SH-SY5Y (cell line): ENCODE measurements around the gene NPLOC4.

Experiments used
- GATA2 ChIP-seq: IDR thresholded peaks from 2 replicates; pipeline ENCODE4 v1.6.1; 2011; ENCODE audit warnings: mild to moderate bottlenecking, low read depth, low read length
- GATA3 ChIP-seq: IDR thresholded peaks from 2 replicates; pipeline ENCODE4 v1.6.1; 2011; ENCODE audit warnings: low read depth, mild to moderate bottlenecking, low read length, moderate library complexity

NPLOC4 gene

GRCh38 chr17:81636505-81637288, at the start of gene NPLOC4, which contains the start of gene TSPAN10:
Gene NPLOC4, minus strand, starts transcription at chr17:81637112. Its CDS starts 182 bp downstream, at chr17:81636930.
Gene TSPAN10, plus strand, starts transcription at chr17:81637196. Its CDS starts 5,217 bp downstream, at chr17:81642413.
- TF ChIP-seq GATA3 (no peak), GATA2 (no peak)

- no peak for TF ChIP-seq GATA3
- TF ChIP-seq GATA2 = no peak
Observed at GRCh38 chr17:81686614-81687013, 49.7 kb upstream of the NPLOC4 start.

- TF ChIP-seq GATA2 = no peak
- TF ChIP-seq GATA3 = no peak
Observed at GRCh38 chr17:81685108-81685507, 48.2 kb upstream of the NPLOC4 start.

GRCh38 chr17:81684442-81684911, 47.6 kb upstream of the NPLOC4 start:
- TF ChIP-seq GATA3 (no peak), GATA2 (no peak)

DNA sequence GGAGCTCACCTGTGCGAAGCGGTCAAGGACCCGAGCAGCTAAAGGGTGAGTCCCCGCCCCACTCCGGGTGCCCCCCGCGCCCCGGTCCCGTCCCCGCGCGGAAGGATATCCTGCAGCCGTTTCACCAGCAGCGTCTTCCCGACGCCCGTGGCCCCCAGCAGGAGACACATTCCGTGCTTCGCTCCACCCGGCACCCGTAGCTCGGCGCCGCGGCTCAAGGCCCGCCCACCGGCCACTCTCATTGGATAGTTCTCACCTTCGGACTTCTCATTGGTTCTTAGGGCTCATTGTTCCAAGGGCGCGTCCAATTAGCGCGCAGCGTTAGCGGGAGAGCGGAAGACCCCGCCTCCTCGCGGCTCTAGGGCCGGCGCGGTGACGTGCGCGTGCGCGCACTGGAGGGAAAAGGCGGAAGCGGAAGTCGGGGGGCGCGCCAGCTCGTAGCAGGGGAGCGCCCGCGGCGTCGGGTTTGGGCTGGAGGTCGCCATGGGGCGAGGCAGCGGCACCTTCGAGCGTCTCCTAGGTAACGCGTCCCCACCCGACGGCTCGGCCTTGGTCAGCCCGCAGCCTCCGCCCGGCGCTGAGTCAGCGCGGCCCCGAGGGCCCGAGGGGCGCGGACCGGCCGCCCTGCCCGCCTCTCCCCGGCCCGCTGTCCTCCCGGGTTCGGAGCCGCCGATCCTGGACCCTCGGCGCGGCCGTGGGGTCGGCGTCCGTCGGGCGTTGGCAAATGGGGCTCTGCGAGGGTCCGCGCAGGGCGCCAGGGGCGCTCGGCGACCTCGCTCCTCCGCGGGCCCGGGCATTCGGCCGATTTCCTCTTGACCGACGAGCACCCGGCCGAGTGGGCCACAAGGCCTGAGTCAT, 46.9 kb upstream of the NPLOC4 start, which contains the start of the genes ARL16 and HGS:
TSS of gene ARL16 (minus strand) at position 214 of the 858 bp plus-strand sequence. CDS start at position 170, 44 bp downstream.
TSS of gene HGS (plus strand) at position 428 of the 858 bp plus-strand sequence. CDS start at position 484, 56 bp downstream.
- no peak for TF ChIP-seq GATA2
- no peak for TF ChIP-seq GATA3

- TF ChIP-seq GATA3 = no peak
- TF ChIP-seq GATA2 = no peak
Observed at GRCh38 chr17:81683208-81683583, 46.3 kb upstream of the NPLOC4 start.

- TF ChIP-seq GATA3 (no peak), GATA2 (no peak)
Observed at GRCh38 chr17:81682565-81683207, 45.8 kb upstream of the NPLOC4 start.

- TF ChIP-seq GATA3 = no peak
- TF ChIP-seq GATA2 = no peak
Observed at GRCh38 chr17:81681672-81682071, 44.8 kb upstream of the NPLOC4 start.

DNA sequence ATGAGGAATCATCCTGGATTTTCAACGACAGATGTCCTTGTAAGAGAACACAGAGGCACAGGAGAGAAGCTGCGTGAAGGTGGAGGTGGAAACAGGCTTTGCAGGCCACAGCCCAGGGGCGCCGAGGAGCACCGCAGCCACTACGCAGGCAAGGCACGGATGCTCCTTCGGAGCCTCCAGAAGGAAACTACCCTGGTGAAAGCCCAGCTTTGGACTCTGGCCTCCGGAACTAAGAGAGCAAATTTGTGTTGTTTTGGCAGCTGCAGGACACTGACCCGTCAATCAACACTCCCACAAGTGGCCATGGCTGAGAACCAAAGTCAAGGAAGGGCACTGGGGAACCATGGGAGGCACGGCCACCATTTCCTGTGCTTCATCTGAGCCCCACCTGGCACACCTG, 43.2 kb upstream of the NPLOC4 start:
- TF ChIP-seq GATA3 (no peak), GATA2 (no peak)

DNA sequence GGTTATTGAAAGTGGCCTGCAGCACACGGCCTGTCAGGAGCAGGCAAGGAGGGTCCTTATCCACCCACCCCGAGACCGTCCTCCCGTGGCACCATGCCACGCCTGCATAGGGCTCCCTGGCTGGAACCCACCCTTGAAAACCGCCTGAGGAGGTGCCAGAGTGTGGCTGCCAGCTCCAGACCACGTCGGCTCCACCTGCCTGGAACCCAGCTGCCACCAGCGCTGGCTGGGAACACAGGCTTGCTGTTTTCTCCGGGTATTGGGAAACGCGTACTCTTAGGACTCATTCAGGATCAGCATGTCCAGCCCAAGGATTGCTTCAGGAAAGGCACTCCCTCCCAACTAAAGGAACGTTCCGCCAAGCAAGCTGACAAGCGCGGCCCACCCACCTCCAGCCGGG, 40.0 kb upstream of the NPLOC4 start:
- TF ChIP-seq GATA2 = no peak
- TF ChIP-seq GATA3 = no peak

DNA sequence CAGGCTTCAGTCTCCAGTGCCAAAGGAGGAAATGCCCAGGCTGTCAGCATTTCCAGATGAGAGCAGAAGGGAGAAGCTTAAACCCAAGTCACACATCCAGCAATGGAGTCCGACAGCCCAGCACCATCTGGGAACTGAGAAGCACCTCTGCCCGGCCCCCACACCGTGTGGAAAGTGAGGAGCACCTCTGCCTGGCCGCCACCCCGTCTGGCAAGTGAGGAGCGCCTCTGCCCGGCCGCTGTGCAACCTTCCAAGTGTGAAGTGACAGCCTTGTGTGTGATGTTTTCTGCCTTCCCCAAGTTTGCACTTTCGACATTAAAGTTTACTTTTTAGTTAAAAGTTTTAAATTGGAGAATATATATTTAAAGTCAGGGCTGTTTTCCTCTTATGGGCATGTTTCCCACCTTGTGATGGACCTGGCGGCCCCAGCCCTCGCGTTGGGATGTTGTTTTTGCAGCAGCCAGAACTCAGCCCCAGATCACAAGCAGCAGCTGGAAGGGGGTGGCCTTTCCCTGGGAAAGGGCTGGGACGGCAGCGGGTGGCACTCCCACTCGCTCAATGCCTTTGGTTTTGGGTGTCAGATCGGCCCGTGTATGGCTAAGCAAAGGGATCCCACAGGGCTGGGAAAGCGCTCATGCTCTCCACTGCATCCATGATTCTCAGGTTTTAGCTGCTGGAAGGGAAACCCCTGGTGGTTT, 36.8 kb upstream of the NPLOC4 start:
- TF ChIP-seq GATA3 (no peak), GATA2 (no peak)

DNA sequence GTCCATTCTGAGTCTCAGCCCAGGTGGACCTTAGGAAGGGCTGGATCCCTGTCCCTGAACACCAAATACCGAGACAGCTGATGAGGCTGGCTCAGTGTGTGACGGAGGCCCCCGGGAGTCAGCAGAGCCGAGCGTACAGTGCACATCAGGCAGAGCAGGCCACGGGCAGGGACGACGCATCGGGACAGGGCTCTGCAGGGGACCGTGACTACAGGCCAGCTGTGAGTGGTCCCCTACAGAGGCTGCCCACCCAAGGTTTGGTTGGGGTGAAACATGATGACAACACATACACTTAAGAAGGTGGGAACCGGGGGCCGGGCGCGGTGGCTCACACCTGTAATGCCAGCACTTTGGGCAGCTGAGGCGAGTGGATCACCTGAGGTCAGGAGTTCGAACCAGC, 36.0 kb upstream of the NPLOC4 start:
- no peak for TF ChIP-seq GATA3
- no peak for TF ChIP-seq GATA2

DNA sequence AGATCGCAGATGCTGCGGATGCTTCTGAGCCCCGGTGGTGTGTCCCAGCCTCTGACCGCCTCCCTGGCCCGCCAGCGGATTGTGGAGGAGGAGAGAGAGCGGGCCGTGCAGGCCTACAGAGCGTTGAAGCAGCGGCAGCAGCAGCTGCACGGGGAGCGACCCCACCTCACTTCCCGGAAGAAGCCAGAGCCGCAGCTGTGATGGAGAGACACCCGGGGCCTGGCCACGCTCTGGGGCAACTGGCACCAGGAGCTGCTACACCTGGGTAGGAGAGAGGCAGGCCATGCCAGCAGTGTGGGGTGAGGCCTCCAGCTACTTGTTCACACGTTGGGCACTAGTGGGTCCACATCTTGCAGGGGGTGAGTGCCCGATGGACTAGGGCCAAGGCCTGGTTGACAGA, 35.6 kb upstream of the NPLOC4 start:
- TF ChIP-seq GATA3 = no peak
- no peak for TF ChIP-seq GATA2

GRCh38 chr17:81667754-81668153, 30.8 kb upstream of the NPLOC4 start:
- no peak for TF ChIP-seq GATA3
- TF ChIP-seq GATA2 = no peak
